Activated CD4-positive, alpha-beta T cell treated with anti-CD3 and anti-CD28 coated beads for 24 hours (primary cell): Measurements from ENCODE around the gene ZFP91.
"Not testable (repeated sequence)": the region's sequence is repeated elsewhere in the genome, so short reads cannot be mapped to it uniquely, and the experiment has no call there.

ENCODE experiments used
- DNase-seq, 2 donors: peaks; one replicate each; pipeline ENCODE4 v3.0.0-alpha.2; 2020; ENCODE audit warnings: low read depth in 2 of 2

ZFP91 gene, protein sequence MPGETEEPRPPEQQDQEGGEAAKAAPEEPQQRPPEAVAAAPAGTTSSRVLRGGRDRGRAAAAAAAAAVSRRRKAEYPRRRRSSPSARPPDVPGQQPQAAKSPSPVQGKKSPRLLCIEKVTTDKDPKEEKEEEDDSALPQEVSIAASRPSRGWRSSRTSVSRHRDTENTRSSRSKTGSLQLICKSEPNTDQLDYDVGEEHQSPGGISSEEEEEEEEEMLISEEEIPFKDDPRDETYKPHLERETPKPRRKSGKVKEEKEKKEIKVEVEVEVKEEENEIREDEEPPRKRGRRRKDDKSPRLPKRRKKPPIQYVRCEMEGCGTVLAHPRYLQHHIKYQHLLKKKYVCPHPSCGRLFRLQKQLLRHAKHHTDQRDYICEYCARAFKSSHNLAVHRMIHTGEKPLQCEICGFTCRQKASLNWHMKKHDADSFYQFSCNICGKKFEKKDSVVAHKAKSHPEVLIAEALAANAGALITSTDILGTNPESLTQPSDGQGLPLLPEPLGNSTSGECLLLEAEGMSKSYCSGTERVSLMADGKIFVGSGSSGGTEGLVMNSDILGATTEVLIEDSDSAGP

DNA sequence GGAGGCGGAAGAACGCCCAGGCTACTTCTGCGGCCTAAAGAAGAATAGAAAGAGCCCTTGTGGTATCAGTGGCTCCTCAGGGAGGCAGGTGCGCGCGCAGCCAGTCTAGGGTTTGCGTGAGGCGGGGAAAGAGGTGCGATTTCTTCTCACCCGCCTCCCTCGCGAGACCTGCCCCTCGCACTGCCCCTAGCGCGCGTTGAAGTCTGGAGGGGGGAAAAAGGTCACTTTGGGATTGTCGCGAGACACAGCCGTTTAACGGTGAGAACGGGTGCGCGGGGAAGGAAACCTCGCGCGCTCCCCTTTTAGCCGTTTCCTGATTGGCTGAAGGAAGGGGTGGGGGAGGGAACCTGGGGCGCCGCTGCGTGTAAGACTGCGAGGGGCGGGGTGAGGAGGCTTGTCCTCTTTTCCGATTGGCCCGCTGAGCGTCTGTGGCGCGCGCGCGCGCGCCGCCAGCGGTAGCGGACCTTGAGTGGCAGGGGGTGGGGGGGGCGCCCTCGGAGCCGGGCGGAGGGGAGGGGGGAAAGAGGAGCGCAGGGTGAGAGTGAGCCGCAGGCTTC is at the start of gene ZFP91:
Gene ZFP91, plus strand, starts transcription at position 429 of the 557 bp plus-strand sequence. CDS start 219 bp downstream, outside the sequence.
- peak; percentile 91 to 97 for DNase-seq

DNA sequence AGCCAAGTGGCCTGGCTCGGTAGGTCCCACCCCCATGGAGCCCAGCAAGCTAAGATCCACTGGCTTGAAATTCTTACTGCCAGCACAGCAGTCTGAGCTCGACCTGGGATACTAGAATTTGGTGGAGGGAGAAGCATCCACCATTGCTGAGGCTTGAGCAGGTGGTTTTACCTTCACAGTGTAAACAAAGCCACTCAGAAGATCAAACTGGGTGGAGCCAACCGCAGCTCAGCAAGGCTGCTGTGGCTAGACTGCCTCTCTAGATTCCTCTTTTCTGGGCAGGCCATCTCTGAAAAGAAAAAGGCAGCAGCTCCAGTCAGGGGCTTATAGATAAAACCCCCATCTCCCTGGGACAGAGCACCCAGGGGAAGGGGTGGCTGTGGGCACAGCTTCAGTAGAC is 48.6 kb upstream of the ZFP91 start:
- no peak for DNase-seq

DNA sequence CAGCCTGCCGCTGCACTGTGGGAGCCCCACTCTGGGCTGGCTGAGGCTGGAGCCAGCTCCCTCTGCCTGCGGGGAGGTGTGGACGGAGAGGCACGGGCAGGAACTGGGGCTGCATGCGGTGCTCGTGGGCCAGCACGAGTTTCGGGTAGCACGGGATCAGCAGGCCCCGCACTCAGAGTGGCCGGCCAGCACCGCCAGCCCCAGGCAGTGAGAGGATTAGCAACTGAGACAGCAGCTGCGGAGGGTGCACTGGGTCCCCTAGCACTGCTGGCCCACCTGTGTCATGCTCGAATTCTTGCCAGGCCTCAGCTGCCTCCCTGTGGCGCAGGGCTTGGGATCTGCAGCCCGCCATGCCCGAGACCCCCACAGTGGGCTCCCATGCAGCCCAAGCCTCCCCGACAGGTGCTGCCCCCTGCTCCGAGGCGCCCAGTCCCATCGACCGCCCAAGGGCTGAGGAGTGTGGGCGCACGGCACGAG is 47.0 kb upstream of the ZFP91 start:
- DNase-seq = no peak

DNA sequence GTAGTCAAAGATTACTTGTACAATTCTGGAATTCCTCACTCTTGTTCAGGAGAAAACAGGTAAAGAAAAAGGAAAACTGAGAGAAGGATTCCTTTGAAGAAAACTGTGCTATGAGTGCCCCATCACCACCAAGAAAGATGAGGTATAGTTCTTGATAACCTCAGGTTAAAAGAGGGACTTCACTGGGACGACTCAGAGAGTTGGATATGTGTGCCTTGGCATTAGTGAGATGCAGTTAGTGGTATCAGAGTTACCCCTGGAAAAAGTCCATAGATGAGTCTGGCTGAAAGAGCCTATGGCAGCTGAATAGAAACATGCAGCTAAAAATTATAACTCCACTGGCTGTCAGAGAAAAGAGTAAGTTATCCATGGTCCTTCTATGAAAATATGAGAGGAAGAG is 32.0 kb upstream of the ZFP91 start:
- DNase-seq = no peak

DNA sequence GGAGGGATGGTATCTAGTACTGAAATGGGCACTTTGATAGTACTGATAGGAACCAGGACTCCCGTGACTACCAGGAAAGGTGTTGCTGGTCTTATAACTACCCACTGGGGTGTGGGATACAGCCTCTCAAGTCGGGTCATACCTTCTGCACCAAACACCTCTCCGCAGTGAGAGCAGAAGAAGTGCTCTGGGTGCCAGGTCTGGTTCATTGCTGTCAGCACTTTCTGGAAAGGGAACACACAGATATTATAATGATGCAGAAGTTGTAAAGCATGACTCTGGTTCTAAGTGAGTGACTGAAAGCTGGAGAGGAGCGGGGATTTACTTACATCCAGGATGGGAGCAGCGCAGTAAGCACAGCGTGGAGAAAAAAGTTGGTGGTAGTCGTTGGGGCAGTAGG is 29.2 kb upstream of the ZFP91 start:
- no peak for DNase-seq

DNA sequence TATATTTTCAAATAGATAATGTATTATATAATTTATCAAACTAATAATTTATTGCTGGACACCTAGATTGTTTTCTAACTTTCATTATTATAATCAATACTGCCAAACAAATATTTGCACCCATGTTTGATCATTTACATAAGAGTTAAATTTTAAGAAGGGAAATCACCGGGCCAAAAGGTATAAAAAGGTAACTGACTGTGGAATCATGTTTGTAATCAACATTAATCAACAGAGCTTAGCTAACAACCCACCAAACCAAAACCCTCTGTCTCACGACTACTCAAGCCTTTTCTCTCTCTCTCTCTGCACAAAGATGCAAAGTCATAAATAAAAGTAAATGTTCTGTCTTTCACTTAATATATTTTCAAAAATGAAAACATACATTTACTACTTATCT is 18.0 kb upstream of the ZFP91 start:
- DNase-seq = no peak

DNA sequence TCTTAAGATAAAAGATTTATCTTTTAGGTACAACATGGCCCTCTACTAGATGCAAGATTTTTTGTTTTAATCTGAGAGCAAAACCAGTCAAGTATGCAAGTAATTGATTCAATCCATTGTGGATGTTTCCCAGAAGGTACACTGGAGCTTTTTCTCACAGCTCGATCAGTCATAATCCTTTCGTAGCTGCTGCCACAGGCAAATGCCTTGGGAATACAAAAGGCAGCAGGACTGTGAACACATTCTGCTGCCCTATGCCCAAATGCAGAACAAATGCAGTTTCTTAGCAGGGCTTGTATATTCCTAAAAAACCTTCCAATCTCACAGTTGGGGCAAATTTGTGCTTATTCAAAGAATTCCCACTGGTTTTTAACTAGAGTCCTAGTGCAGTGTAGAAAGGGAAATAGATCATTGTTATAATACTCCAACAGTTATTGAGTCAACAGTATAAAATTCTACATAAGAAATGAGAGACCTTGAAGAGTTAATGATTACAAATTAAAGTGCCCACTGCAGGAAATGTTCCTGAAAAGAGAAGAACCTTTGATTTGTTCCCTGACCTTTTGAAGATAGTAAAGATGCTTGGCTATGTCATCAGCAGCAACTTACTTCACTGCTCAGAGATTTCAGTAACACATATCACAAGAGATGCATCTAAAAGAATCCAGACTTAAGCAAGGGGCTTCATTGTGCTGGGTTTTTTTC is 17.3 kb upstream of the ZFP91 start:
- no peak for DNase-seq

DNA sequence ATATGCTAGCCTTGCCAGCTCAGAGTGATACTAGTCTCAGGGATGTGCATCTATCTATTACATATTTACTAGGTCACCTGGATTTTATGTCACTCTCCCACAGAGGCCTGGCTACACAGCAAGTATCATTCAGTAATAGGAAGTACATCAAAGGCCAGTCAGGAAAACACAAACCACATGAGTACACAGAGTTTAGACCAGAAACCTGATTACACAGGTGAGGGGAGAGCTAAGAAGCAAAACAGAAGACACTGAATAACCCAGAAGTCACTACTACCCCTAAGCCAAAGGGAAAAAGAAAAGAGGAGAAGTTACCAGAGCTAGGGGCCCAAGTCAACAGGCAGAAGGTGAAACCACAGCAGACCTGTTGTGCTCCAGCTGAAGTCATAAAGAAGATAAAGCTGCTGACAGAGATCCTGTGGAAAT is 16.5 kb upstream of the ZFP91 start:
- DNase-seq = no peak

DNA sequence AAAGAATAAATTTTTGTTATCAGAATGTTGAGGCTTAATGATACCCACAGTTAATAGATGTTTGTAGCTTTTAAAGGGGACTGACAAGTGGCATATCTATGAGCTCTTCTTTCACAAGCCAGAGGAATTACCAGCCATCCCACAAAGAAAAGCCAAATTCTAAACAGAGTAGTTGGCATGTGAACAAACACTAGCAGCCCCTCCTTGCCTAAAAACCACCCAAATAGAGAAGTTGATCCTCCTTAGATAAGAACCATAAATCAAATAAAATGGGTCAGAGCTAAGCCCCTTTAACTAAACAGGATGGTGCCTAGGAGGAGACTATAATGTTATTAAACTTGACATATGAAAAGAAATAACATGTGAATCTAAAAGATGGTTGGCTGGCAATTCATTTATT is 14.6 kb upstream of the ZFP91 start:
- DNase-seq = no peak

DNA sequence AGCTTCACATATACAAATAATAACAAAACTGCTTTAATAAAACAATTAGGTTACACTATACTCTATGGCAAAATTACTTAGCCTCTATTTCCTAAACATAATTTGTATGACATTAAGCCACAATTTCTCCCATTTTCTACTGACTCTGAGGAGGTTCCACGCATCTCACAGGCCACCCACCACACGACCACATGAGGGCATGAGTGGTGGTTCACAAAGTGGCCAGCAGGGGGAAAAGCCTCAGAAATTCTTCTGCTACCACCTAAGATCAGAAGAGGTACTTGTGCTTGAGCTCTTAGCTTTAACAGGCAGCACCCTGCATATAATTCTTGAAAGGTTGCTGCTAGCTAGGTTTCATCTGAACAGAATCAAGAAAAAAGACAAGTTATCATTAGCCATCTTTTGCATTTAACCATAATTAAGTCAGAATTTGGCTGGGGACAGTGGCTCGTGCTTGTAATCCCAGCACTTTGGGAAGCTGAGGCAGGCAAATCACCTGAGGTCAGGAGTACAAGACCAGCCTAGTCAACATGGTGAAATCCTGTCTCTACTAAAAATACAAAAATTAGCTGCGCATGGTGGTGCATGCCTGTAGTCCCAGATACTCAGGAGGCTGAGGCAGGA is 10.9 kb upstream of the ZFP91 start:
- DNase-seq = peak; percentile 59 to 64

DNA sequence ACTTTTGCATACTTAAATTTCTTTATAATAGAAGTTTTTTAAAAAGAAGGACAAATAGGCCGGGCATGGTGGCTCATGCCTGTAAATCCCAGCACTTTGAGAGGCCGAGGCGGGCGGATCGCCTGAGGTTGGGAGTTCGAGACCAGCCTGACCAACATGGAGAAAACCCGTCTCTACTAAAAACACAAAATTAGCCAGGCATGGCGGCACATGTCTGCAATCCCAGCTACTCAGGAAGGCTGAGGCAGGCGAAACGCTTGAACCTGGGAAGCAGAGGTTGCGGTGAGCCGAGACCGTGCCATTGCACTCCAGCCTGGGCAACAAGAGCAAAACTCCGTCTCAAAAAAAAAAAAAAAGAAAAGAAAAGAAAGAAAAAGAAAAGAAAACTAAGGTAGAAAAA is 6.0 kb upstream of the ZFP91 start:
- not testable (repeated sequence) for DNase-seq

DNA sequence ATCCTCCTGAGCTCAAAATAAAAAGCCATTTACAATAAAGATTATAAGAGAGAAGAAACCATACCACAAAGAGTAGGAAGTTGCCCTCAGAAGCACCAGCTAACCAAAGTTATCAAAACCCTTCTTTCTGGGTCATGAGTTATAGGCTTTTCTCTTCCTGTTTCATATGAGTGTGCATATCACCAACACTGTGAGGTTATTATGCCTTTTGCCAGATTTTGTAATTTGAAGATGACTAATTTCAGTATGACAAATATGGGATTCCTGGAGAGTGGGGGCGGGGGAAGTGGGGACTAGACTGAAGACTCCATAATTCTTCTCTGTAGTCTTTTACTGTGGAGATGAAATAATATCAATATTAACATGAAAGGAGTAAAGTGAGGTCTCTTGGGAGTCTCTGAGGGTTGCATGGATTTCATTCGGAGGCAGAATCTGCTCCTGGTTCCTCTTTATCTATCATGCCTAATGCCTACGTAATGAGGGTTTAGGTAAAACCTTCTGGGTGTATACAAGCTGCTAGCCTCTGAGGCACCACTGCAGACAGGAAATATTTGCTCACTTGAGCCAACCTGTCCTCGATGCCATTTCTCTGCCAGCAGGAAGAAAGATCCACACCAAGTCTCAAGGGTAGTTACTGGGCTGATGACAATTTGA is 5.3 kb upstream of the ZFP91 start:
- peak; percentile 57 to 64 for DNase-seq

DNA sequence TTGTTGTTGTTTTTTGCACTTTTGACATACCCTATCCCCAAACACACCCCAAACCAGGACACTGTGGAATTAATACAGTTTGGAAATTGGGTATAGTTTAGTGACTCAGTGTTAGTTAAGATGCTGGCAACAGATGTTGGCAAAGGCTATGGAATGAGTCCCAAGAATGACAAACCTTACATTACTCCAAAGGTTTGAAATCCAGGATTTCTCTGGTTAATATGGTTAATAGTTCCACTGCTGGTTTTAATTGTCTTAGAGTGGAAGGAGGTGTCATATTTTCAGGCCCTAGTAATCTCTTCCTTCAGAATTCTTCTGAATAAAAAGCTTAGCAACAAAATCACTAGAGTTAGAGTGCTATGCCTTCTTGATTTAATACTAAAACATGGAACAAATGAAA is 4.0 kb upstream of the ZFP91 start:
- no peak for DNase-seq

DNA sequence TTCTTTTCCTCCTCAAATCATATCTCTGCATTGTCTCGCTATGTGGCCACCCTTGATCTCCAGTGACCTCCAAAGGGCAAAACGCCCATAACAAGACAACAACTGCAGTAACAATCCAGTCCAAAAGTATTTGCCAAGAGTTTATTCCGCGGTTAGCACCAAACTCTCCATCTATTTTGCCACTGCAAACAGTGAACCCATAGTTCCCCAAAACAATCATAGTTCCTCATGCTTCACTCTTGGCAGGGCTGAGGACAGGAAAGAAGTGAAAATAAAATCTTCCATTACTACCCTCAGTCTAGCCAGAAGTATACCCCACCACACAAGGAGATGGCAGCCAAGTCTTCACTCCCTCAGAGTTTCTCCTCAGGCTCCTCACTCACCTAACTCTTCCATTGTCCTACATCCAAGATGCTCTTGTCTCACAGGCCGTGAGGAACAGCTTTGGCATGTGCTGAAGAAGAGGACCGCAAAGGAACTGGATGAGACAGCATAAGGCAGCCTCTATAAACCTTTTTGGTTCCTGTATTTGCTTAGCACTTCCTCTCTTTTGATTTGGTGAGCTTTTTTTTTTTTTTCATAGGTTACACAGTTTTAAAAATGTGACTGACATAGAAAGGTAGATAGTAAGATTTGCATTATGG is 3.4 kb upstream of the ZFP91 start, which contains the start of gene LPXN:
Gene LPXN, minus strand, starts transcription at position 480 of the 644 bp plus-strand sequence. Its CDS starts 84 bp downstream, at position 396.
- no peak for DNase-seq

DNA sequence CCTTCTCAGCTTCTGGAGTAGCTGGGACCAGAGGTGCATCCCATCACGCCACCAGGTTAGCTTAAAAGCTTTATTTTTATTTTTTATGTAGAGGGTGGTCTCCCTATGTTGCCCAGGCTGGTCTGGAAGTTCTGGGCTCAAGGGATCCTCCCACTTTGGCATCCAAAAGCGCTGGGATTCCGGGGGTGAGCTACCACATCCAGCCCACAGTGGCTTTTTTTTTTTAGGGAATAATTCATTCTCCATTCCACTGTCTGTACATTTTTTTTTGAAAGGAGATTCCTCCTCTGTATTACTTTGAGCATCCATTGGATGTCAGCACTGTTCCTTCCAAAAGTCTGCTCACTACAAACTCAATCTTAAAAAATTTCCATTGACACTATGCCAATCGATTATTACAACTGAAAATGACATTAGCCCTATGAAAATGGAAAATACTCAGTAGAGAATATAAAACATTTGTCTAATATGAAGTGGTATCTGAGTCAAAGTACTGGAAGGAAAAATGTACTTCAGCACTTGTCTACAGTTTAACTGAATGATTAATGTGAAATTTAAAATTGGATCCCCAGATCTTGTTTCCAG is 1.9 kb upstream of the ZFP91 start:
- no peak for DNase-seq

DNA sequence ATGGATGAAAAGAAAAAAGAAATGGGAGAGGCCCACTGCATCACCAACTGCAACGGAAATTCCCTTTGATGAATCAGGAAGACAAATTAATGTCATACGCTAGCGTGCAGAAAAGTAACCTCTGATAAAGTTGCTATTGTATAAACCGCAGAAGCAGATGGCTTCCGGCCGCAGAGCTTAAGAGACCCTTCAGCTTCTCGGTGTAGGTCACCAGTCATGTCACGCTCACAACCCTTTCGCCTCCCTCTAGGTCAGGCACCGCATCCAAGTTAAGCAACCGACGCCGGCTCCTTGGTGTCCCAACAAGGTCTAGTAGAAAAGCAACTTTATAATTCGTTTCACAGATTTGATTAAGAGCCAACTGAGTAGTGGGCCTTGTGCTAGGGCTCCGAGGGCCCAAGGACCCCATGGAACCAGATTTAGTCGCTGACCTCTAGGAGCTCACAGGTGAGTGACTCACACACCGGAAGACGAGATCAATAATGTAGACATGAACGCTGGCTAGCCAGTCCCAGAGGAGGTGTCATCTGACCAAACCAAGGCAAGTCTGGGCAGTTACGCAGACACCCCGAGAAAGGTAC is 1.2 kb upstream of the ZFP91 start:
- DNase-seq = peak in 1 of 2 donors; percentile 45

DNA sequence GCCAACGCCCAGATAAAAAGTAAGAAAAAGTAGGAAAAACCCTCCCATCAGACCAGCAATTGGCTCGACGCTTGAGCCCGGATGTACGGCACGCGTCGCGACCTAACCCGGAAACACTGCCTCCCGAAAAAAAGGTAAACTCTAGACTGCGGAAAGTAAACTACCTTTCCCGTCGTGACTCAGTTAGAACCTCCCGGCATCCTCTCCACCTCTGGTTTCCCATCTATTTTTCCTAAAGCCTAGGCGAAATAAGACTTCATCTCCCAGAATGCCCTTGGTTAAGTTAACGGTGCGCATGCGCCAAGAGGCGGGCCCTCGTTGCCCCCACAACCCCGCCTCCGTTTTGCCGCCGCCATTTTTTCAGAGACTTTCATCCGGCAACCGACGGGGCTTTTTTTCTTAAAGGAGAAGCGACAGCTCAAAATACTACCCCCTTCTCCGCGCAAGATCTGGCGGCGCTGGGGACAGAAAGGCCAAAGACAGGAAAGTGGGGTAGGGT is 678 bp upstream of the ZFP91 start:
- peak; percentile 83 to 89 for DNase-seq

DNA sequence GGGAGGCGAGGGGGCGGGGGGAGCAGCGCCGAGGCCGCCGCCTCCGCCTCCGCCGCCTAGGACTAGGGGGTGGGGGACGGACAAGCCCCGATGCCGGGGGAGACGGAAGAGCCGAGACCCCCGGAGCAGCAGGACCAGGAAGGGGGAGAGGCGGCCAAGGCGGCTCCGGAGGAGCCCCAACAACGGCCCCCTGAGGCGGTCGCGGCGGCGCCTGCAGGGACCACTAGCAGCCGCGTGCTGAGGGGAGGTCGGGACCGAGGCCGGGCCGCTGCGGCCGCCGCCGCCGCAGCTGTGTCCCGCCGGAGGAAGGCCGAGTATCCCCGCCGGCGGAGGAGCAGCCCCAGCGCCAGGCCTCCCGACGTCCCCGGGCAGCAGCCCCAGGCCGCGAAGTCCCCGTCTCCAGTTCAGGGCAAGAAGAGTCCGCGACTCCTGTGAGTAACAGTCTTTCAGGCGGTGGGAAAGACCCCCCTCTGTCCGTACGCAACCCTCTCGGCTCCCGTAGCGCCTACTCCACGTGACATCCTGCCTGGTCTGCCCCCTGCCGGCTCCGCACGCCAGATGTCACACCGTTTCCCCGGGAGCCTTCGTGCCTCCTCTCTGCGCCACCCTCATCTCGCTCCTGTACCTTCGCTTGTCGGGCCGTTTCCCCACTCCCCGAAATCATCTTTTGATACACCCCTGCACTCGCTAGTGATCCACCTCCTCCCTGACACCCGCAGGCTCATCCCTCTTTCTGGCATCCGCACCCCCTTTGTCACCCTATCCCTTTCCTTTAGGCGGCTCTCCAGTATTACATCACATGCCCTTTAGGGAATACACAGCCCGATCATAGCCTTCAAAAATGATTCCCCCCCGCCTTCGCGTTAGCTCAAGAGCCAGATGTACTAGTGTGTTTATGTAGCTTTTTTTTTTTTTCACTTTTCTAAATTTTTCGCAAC is 598 bp downstream of the ZFP91 start:
- DNase-seq = peak; percentile 77 to 87

DNA sequence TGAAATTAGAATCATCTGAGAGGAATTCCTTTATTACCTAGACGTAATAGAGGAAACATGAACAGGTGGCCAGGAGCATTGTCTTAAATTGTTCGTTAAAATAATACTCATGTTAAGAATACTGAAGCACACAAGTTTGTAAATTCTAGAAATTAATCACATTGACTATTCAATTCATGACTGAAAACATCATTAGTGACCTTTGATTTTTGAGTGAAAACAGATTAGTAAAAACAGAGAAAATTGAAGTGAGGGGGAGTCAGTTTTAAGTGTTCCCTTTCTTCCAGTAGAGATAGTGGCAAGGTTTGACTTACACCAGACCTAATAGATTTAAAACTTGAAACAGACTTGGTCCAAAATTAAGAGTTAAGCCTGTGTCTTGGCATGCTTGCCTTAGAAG is 1.4 kb downstream of the ZFP91 start:
- DNase-seq = no peak
